HCT116 (cell line): ENCODE results near the gene KCNK1. TPM values are rescaled to one million over a fixed set of nuclear protein-coding genes. Genes with fewer than 3 reads are reported as not detected.

Source experiments
- ATAC-seq: fragments of 200-7000 bp; cut with Tn5 transposase; 2 replicates; pipeline ENCODE4 v1.9.1; 2020; ENCODE audit warnings: mild to moderate bottlenecking, moderate library complexity
- BruUV-seq: library from RNA; stranded (reverse); fragments of 400-500 nt; replicated peaks from 2 replicates; lab custom pipeline; 2021; lab: Mats Ljungman, UMichigan
- CTCF ChIA-PET: fragments of 300-600 bp; sonication (Branson Sonifier 250); formaldehyde crosslinking; loops from one replicate; lab custom pipeline; 2021; ENCODE audit warnings: antibody characterized with exemption; lab: Charles Lee
- POLR2A ChIA-PET: fragments of 300-600, 350-600 bp; sonication (Branson Sonifier 250); formaldehyde crosslinking; loops from one replicate; lab custom pipeline; 2021; ENCODE audit warnings: antibody characterized with exemption; lab: Charles Lee
- RAD21 ChIA-PET, 2 experiments: fragments of 300-600 bp; sonication (Branson Sonifier 250); formaldehyde crosslinking; loops; one replicate each; lab custom pipeline; 2023; ENCODE audit warnings: low total read pairs in 2 of 2; ENCODE audit not compliant: uncharacterized antibody in 2 of 2, unreplicated experiment in 2 of 2, low non-redundant PET in 1 of 2; lab: Charles Lee
- DNase-seq: peaks from one replicate; pipeline ENCODE4 v3.0.0-alpha.2; 2010; ENCODE audit warnings: low read depth, low spot score
- H2AFZ ChIP-seq: fragments of 200-600 bp; shearing (Covaris generic), sonication (generic); 2 replicates; pipeline ENCODE4 v1.6.1; 2017; ENCODE audit warnings: low read depth, mixed run types, mixed read lengths, antibody characterized with exemption, low read length; ENCODE audit not compliant: poor library complexity, severe bottlenecking
- H3K27ac ChIP-seq: 2 replicates; pipeline ENCODE4 v1.5.1; 2012; ENCODE audit warnings: low read depth, low read length
- H3K27me3 ChIP-seq: fragments of 200-600 bp; sonication (generic); 2 replicates; pipeline ENCODE4 v1.6.1; 2016; ENCODE audit warnings: mixed run types, low read length, mixed read lengths; ENCODE audit not compliant: insufficient read depth
- H3K36me3 ChIP-seq, 2 experiments: fragments of 200-500 bp in 1 of 2; fragments of 200-600 bp in 1 of 2; sonication (Bioruptor generic) in 1 of 2; sonication (generic) in 1 of 2; 2 replicates each; pipeline versions ENCODE4 v1.5.1 to v1.6.1; 2014 to 2016; ENCODE audit warnings: low read length in 2 of 2, inconsistent platforms in 1 of 2, mixed read lengths in 1 of 2, mixed run types in 1 of 2; ENCODE audit not compliant: insufficient read depth in 2 of 2, control insufficient read depth in 1 of 2
- H3K4me1 ChIP-seq, 2 experiments: fragments of 200-600 bp in 1 of 2; sonication (generic) in 1 of 2; 2 replicates each; pipeline versions ENCODE4 v1.5.1 to v1.6.1; 2012 to 2017; ENCODE audit warnings: low read length in 2 of 2, inconsistent platforms in 1 of 2, mild to moderate bottlenecking in 1 of 2, mixed read lengths in 1 of 2, mixed run types in 1 of 2, moderate library complexity in 1 of 2; ENCODE audit not compliant: insufficient read depth in 2 of 2, control insufficient read depth in 1 of 2
- H3K4me2 ChIP-seq: fragments of 200-600 bp; sonication (generic); 2 replicates; pipeline ENCODE4 v1.6.1; 2017; ENCODE audit warnings: mixed run types, low read length, mixed read lengths
- H3K4me3 ChIP-seq, 2 experiments: fragments of 200-600 bp in 1 of 2; sonication (generic) in 1 of 2; replicated peaks in 1 of 2; 2 replicates each; pipeline ENCODE4 v1.5.1; 2011 to 2016; ENCODE audit warnings: low read length in 2 of 2, control low read depth in 1 of 2, low read depth in 1 of 2, mild to moderate bottlenecking in 1 of 2, mixed read lengths in 1 of 2, mixed run types in 1 of 2
- H3K79me2 ChIP-seq: fragments of 200-600 bp; sonication (generic); 2 replicates; pipeline ENCODE4 v1.6.1; 2017; ENCODE audit warnings: mild to moderate bottlenecking, mixed run types, low read length, moderate library complexity, mixed read lengths; ENCODE audit not compliant: insufficient read depth
- H3K9ac ChIP-seq: fragments of 200-600 bp; sonication (generic); 2 replicates; pipeline ENCODE4 v1.6.1; 2016; ENCODE audit warnings: low read length, mixed read lengths
- H3K9me2 ChIP-seq: fragments of 200-600 bp; sonication (generic), shearing (Covaris generic); 2 replicates; pipeline ENCODE4 v1.6.1; 2017; ENCODE audit warnings: mixed run types, mild to moderate bottlenecking, moderate library complexity; ENCODE audit not compliant: insufficient read depth
- H3K9me3 ChIP-seq, 2 experiments: fragments of 200-500 bp in 1 of 2; fragments of 200-600 bp in 1 of 2; sonication (Bioruptor generic) in 1 of 2; sonication (generic) in 1 of 2; 2 replicates each; pipeline ENCODE4 v1.6.1; 2014 to 2017; ENCODE audit warnings: low read length in 2 of 2, mixed read lengths in 2 of 2, inconsistent platforms in 1 of 2, low read depth in 1 of 2, mild to moderate bottlenecking in 1 of 2, mixed run types in 1 of 2, moderate library complexity in 1 of 2; ENCODE audit not compliant: control insufficient read depth in 1 of 2, insufficient read depth in 1 of 2
- H4K20me1 ChIP-seq: fragments of 200-600 bp; sonication (generic), shearing (Covaris generic); 2 replicates; pipeline ENCODE4 v1.6.1; 2017; ENCODE audit warnings: mixed run types, mild to moderate bottlenecking, moderate library complexity; ENCODE audit not compliant: insufficient read depth
- ATF3 ChIP-seq: IDR thresholded peaks from 2 replicates; pipeline ENCODE4 v1.6.1; 2012
- CEBPB ChIP-seq: IDR thresholded peaks from 2 replicates; pipeline ENCODE4 v1.6.1; 2012; ENCODE audit warnings: low read depth
- EGR1 ChIP-seq: IDR thresholded peaks from 2 replicates; pipeline ENCODE4 v1.6.1; 2012; ENCODE audit warnings: low read depth
- ELF1 ChIP-seq: IDR thresholded peaks from 2 replicates; pipeline ENCODE4 v1.6.1; 2012; ENCODE audit warnings: low read depth, borderline replicate concordance
- EZH2 ChIP-seq: fragments of 200-600 bp; sonication (generic); IDR thresholded peaks from 2 replicates; pipeline ENCODE4 v1.6.1; 2017; ENCODE audit warnings: antibody characterized with exemption, mixed run types
- EZH2phosphoT487 ChIP-seq: fragments of 200-600 bp; IDR thresholded peaks from 2 replicates; pipeline ENCODE4 v1.6.1; 2018; ENCODE audit warnings: antibody characterized with exemption, borderline replicate concordance
- JUND ChIP-seq: IDR thresholded peaks from 2 replicates; pipeline ENCODE4 v1.6.1; 2012
- POLR2A ChIP-seq: IDR thresholded peaks from 2 replicates; pipeline ENCODE4 v1.7.0; 2011; ENCODE audit warnings: borderline replicate concordance; ENCODE audit not compliant: insufficient read depth, insufficient read length; ENCODE audit errors: extremely low read depth
- POLR2AphosphoS5 ChIP-seq: IDR thresholded peaks from 2 replicates; pipeline ENCODE4 v1.6.1; 2011; ENCODE audit warnings: mild to moderate bottlenecking, low read depth, low read length, moderate library complexity
- SIN3A ChIP-seq: IDR thresholded peaks from 2 replicates; pipeline ENCODE4 v1.6.1; 2012; ENCODE audit warnings: low read depth
- SP1 ChIP-seq: IDR thresholded peaks from 2 replicates; pipeline ENCODE4 v1.6.1; 2012; ENCODE audit warnings: low read depth
- SRF ChIP-seq: IDR thresholded peaks from 2 replicates; pipeline ENCODE4 v1.6.1; 2012; ENCODE audit warnings: low read depth
- ZFX ChIP-seq: fragments of 450-650 bp; IDR thresholded peaks from 2 replicates; pipeline ENCODE4 v1.6.1; 2017
- ZNF274 ChIP-seq: fragments of 200-500 bp; sonication (Bioruptor generic); IDR thresholded peaks from 2 replicates; pipeline ENCODE4 v1.6.1; 2014; ENCODE audit warnings: mild to moderate bottlenecking, low read depth, low read length, inconsistent platforms
- intact Hi-C: fragments of 100-400 bp; cut with micrococcal nuclease; formaldehyde crosslinking; loops from 2 replicates; pipeline ENCODE4 v1.10.0; 2022
- total RNA-seq: library from RNA; stranded (reverse); gene quantifications from one replicate; pipeline ENCODE4 v1.2.1, GENCODE V29; 2021; ENCODE audit not compliant: unreplicated experiment
- TF ChIP-seq, protein P1 (sequence below): IDR thresholded peaks from 2 replicates; pipeline ENCODE4 v1.6.1; 2012
- TF ChIP-seq, protein P2 (sequence below): IDR thresholded peaks from 2 replicates; pipeline ENCODE4 v1.6.1; 2012; ENCODE audit warnings: low read depth
- TF ChIP-seq, protein P3 (sequence below): IDR thresholded peaks from 2 replicates; pipeline ENCODE4 v1.6.1; 2011; ENCODE audit warnings: mild to moderate bottlenecking, low read length, moderate library complexity; ENCODE audit not compliant: insufficient replicate concordance; ENCODE audit errors: extremely low read depth

Gene KCNK1
- total RNA-seq, 1 experiment from 2014 or later = 28.4 TPM

DNA sequence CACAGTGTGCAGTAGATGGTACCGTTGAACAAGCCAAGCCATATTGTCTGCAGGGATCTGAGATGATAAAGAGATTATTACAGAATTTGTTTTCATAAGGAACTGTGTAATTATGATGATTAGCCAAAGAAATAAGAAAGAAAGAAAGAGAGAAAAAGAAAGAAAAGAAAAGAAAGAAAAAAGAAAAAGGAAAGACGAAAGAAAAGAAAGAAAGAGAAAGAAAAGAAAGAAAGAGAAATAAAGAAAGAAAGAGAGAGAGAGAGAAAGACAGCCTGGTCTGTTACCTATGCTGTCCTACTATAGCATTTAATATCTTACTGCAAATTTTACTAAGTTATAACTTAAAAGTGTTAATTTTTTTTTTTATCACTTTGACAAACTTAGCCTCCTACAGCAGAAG is 43.6 kb downstream of the KCNK1 start:
- no TSS peak for BruUV-seq
- H3K4me3 ChIP-seq = no peak overlapping the region
- no peaks in the 10 kb centered on the region for H3K27me3 ChIP-seq
- no peaks in the 10 kb centered on the region for H4K20me1 ChIP-seq
- POLR2A ChIA-PET = no interaction called here
- CTCF ChIA-PET = no interaction called here
- peaks cover 29 to 49% of the 10 kb centered on the region in 2 experiments for H3K4me1 ChIP-seq
- no peak overlapping the region for H3K27ac ChIP-seq
- H2AFZ ChIP-seq = no peak overlapping the region
- H3K9ac ChIP-seq = no peak overlapping the region
- no peaks in the 10 kb centered on the region for H3K9me3 ChIP-seq
- ATAC-seq (no peak), DNase-seq (no peak)
- no peaks in the 10 kb centered on the region for H3K36me3 ChIP-seq
- no peak overlapping the region for H3K4me2 ChIP-seq
- intact Hi-C loops = no loop called here
- H3K79me2 ChIP-seq = peaks cover 18% of the 10 kb centered on the region
- H3K9me2 ChIP-seq = no peaks in the 10 kb centered on the region
- TF ChIP-seq EZH2 (no peak), SIN3A (no peak), ZNF274 (no peak), ZFX (no peak), EZH2phosphoT487 (no peak), POLR2AphosphoS5 (no peak)
- TF ChIP-seq, all 23 proteins: peak for 0
- RAD21 ChIA-PET = no interaction called here

- TF ChIP-seq SP1 = no peak
- TF ChIP-seq SRF = no peak
- TF ChIP-seq EZH2 = no peak
- no peak for TF ChIP-seq JUND
- no peak for TF ChIP-seq CEBPB
- TF ChIP-seq, protein P1, sequence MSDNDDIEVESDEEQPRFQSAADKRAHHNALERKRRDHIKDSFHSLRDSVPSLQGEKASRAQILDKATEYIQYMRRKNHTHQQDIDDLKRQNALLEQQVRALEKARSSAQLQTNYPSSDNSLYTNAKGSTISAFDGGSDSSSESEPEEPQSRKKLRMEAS = no peak
- no peak for TF ChIP-seq ATF3
- TF ChIP-seq EGR1 = no peak
- TF ChIP-seq, protein P2, sequence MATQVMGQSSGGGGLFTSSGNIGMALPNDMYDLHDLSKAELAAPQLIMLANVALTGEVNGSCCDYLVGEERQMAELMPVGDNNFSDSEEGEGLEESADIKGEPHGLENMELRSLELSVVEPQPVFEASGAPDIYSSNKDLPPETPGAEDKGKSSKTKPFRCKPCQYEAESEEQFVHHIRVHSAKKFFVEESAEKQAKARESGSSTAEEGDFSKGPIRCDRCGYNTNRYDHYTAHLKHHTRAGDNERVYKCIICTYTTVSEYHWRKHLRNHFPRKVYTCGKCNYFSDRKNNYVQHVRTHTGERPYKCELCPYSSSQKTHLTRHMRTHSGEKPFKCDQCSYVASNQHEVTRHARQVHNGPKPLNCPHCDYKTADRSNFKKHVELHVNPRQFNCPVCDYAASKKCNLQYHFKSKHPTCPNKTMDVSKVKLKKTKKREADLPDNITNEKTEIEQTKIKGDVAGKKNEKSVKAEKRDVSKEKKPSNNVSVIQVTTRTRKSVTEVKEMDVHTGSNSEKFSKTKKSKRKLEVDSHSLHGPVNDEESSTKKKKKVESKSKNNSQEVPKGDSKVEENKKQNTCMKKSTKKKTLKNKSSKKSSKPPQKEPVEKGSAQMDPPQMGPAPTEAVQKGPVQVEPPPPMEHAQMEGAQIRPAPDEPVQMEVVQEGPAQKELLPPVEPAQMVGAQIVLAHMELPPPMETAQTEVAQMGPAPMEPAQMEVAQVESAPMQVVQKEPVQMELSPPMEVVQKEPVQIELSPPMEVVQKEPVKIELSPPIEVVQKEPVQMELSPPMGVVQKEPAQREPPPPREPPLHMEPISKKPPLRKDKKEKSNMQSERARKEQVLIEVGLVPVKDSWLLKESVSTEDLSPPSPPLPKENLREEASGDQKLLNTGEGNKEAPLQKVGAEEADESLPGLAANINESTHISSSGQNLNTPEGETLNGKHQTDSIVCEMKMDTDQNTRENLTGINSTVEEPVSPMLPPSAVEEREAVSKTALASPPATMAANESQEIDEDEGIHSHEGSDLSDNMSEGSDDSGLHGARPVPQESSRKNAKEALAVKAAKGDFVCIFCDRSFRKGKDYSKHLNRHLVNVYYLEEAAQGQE = no peak
- no peak for TF ChIP-seq ZNF274
- TF ChIP-seq, protein P3, sequence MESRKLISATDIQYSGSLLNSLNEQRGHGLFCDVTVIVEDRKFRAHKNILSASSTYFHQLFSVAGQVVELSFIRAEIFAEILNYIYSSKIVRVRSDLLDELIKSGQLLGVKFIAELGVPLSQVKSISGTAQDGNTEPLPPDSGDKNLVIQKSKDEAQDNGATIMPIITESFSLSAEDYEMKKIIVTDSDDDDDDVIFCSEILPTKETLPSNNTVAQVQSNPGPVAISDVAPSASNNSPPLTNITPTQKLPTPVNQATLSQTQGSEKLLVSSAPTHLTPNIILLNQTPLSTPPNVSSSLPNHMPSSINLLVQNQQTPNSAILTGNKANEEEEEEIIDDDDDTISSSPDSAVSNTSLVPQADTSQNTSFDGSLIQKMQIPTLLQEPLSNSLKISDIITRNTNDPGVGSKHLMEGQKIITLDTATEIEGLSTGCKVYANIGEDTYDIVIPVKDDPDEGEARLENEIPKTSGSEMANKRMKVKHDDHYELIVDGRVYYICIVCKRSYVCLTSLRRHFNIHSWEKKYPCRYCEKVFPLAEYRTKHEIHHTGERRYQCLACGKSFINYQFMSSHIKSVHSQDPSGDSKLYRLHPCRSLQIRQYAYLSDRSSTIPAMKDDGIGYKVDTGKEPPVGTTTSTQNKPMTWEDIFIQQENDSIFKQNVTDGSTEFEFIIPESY = no peak
- no peak for TF ChIP-seq ELF1
- no peak for TF ChIP-seq POLR2A
- POLR2A ChIA-PET = no interaction called here
- Histone ChIP-seq H3K9ac (no peak overlapping the region), H2AFZ (no peak overlapping the region), H3K9me3 (no peaks in the 10 kb centered on the region), H3K4me1 (peaks cover 25 to 34% of the 10 kb centered on the region in 2 experiments), H3K4me2 (no peak overlapping the region), H3K27me3 (no peaks in the 10 kb centered on the region), H3K9me2 (no peaks in the 10 kb centered on the region), H3K36me3 (no peaks in the 10 kb centered on the region), H4K20me1 (no peaks in the 10 kb centered on the region), H3K27ac (no peak overlapping the region), H3K4me3 (no peak overlapping the region), H3K79me2 (peaks cover 25% of the 10 kb centered on the region)
- no TSS peak for BruUV-seq
- intact Hi-C loops = no loop called here
- no peak for ATAC-seq
- CTCF ChIA-PET = no interaction called here
- DNase-seq = no peak
- RAD21 ChIA-PET = no interaction called here
Observed at GRCh38 chr1:233659495-233659894, 45.6 kb downstream of the KCNK1 start.
